ENCODE data around the gene GPR132. TPM values are rescaled to one million over a fixed set of nuclear protein-coding genes. Genes with fewer than 3 reads are reported as not detected.

The GPR132 gene
- total and polyA plus RNA-seq, 9 of the 15 experiments (the other 6 are each of a cell fraction or from before 2014, with no cell fraction given), result 0.01 to 1.1 (median 0.25) TPM; not detected in 1

DNA sequence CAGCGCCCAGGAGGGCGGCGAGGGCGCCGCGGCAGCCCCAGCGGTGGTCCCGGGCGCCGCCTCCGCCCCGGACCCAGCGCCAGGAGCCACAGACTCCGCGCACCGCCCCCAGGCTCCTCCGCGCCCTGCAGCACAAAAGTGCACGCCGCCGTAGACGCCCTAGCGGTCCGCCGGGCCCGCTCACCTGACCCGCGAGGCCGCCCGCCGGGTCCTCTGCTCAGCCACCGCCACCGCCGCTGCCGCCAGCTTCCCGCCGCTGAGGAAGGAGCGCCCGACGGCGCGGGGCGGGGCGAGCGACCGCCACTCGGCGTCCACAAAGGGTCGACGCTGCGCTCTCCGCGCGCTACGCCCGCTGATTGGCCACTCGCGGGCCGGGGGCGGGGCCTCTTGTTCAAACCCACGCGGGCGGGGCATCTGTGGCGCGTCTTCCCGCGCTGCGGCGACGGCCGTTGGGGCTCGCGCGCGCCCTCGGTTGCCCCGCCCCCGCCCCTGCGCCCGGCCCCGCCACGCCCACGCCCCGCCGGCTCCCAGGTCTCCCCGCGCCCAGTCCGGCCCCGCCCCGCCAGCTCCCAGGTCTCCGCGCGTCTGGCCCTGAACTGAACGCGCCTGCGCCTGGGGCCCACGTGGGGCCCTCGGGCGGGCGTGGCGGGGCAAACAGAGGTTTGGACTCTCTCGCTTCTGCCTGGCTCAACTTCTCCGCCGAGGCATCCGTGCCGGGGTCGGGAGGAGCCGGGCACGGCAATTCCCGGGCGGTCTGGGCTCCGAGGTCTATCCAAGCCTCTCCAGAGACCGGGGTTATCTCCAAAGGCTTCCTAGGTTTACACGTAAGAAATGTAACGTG is 44.2 kb downstream of the GPR132 start, which contains the start of gene CDCA4 (continued):
- TF ChIP-seq YY1 (IDR thresholded peaks at IDR 0.05; ENCODE audit: borderline replicate concordance in 1 of 3, control insufficient read depth in 1 of 3, extremely low read depth in 1 of 3, insufficient read depth in 3 of 3, insufficient read length in 1 of 3, insufficient replicate concordance in 2 of 3, low read depth in 1 of 3, low read length in 2 of 3), result peak in 2 of 3 experiments; percentile 16 to 53
- TF ChIP-seq DEAF1 (CRISPR knock-in tag; IDR thresholded peaks at IDR 0.05), result no peak
- no peak for TF ChIP-seq KLF13 (tag; IDR thresholded peaks at IDR 0.05; ENCODE audit: borderline replicate concordance, low read depth)
- peak in 1 of 2 experiments; percentile 64; a peak in 3 of 4 replicates for TF ChIP-seq NONO (IDR thresholded peaks at IDR 0.05; ENCODE audit: low read depth in 2 of 2, low read length in 1 of 2)
- TF ChIP-seq RCOR1 (IDR thresholded peaks at IDR 0.05; ENCODE audit: borderline replicate concordance in 1 of 2, low read depth in 2 of 2, low read length in 2 of 2), result no peak; a peak in 1 of 4 replicates
- TF ChIP-seq TARDBP (IDR thresholded peaks at IDR 0.05), result no peak
- TF ChIP-seq ARHGAP35 (IDR thresholded peaks at IDR 0.05; ENCODE audit: partially characterized antibody), result no peak
- no peak for TF ChIP-seq NFATC3 (IDR thresholded peaks at IDR 0.05)
- no peak for TF ChIP-seq CEBPB (tag; IDR thresholded peaks at IDR 0.05)
- TF ChIP-seq SFPQ (IDR thresholded peaks at IDR 0.05; ENCODE audit: low read depth, low read length), result no peak
- no peak for TF ChIP-seq BCOR (IDR thresholded peaks at IDR 0.05)
- no peak for TF ChIP-seq RREB1 (CRISPR knock-in tag; IDR thresholded peaks at IDR 0.05)
- no peak for TF ChIP-seq NR1H2 (CRISPR knock-in tag; IDR thresholded peaks at IDR 0.05)
- no peak for TF ChIP-seq BCL6 (CRISPR knock-in tag; IDR thresholded peaks at IDR 0.05)
- TF ChIP-seq ZBTB12 (CRISPR knock-in tag; IDR thresholded peaks at IDR 0.05), result no peak
- TF ChIP-seq MTA2 (IDR thresholded peaks at IDR 0.05; ENCODE audit: low read depth), result no peak

Data from K562 (cell line).